UCSD-AML1 (cell line): ENCODE data around the gene CDK6.

Source experiments
- DNase-seq: peaks from one replicate; lab custom pipeline; 2025; ENCODE audit not compliant: unreplicated experiment; lab: John Stamatoyannopoulos, UW

Gene CDK6

DNA sequence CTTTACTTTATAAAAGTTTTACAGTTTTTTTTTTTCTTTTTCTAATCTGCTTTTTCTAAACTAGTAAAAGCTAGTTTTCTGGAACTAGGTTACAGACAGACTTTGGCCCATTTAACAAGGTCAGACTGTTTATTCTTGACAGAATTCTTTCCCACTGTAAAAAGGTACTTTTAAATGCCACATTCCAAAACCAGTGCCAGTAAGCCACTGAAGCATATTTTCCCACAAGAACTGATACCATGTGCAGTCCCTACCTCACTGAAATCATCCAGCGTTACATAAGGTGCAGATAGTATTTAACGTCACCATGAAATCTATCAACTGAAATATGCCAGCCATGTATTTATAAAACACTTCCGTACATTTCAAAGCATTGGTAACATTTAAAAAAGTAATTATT lies 121.6 kb downstream of the CDK6 start:
- no peak for DNase-seq

DNA sequence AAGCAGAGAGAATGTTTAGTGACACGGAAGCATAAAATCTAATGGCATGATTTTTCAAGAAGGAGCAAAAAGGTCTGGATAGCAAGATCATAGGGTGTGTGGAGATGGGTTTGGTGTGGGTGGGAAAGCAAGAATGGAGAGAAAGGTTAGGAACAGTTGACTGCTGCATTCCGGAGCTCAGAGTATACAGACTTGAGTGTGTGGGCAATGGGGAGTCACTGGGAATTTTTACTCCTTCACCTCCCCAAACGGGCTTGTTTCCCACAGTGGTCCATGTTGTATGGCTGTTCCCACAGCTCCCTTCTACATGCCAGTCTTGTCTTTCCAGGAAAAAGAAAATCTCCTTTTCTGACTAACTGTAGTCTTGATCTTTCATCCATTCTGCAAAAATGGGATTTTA lies 122.1 kb downstream of the CDK6 start:
- no peak for DNase-seq

DNA sequence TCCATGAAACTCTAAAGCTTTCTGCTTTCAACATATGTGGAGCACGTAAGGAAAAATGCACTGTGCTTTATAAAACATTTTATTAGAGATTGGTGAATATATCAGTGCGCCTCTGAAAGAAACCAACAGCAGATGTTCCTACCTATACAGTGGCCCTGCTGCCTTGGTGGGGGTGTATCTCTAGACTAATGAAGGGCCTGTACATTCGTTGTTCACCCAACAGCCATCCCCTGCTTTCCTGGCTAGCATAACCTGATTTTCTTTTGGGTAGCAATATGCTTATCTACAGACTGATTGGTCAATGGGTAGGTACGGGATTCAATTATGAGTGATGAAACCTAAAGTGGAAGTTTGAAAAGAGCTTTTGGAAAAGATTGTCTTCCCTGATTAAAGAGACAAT lies 126.5 kb downstream of the CDK6 start:
- DNase-seq, result no peak

GRCh38 chr7:92709150-92709549 lies 127.2 kb downstream of the CDK6 start:
- DNase-seq, result no peak

GRCh38 chr7:92708111-92709042 lies 128.0 kb downstream of the CDK6 start:
- DNase-seq, result no peak

GRCh38 chr7:92707435-92707834 lies 128.9 kb downstream of the CDK6 start:
- DNase-seq, result no peak

DNA sequence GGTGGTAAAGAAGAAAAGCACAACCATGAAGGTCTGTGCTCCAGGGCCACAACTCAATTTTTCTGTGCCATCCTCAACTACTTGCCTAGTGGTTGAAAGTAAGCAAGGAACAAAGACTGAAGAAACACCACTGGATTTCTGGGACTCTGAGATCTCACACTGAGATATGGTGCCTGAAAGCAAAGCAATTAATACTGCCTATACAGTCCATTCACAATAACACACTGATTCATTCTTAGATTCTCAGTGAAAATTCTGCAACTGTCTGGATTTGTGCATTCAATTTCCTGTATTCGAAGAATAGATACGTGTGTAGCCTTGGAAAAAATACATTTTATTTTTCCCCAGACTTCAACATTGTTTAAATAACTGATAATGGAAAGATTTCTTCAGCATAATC lies 129.8 kb downstream of the CDK6 start:
- no peak for DNase-seq

- no peak for DNase-seq
These were observed 130.5 kb downstream of the CDK6 start for GRCh38 chr7:92705831-92706230.

DNA sequence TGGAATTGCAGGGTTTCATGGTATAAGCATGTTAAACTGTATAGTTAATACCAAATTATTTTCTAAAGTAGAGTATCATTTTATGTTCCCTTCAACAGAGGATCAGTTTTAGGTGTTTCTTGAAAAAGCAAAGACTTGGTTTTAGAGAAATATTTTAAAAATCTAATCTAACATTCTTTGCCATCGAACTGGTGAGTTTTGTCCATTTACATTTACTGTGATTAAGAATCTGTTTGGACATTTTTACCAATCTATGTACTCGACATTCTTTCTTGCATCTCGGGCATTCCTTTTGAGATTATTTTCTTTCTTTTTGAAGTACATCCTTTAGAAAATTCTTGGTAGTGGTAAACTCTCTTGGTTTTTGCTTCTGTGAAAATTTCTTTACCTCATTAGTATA lies 131.5 kb downstream of the CDK6 start:
- DNase-seq, result no peak

DNA sequence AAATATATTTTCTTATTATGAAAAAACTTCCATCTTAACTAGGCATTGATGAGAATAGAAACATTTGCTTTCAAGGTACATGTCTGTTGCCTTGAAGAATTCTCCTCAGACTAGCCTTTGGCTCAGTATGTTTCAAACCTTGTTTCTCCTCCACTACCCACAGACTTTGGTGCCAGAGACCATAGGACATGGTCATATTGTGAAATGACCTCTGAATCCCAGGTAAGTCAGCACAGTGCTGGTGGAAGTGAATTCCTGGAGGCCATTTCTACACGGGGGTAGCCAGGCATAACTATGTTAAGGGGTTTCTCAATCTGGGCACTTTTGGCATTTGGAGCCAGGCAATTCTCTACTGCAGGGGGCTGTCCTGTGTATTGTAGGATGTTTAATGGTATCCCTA lies 133.8 kb downstream of the CDK6 start:
- DNase-seq, result no peak

GRCh38 chr7:92699966-92700514 lies 136.3 kb downstream of the CDK6 start:
- no peak for DNase-seq

GRCh38 chr7:92699560-92699959 lies 136.8 kb downstream of the CDK6 start:
- DNase-seq, result no peak

DNA sequence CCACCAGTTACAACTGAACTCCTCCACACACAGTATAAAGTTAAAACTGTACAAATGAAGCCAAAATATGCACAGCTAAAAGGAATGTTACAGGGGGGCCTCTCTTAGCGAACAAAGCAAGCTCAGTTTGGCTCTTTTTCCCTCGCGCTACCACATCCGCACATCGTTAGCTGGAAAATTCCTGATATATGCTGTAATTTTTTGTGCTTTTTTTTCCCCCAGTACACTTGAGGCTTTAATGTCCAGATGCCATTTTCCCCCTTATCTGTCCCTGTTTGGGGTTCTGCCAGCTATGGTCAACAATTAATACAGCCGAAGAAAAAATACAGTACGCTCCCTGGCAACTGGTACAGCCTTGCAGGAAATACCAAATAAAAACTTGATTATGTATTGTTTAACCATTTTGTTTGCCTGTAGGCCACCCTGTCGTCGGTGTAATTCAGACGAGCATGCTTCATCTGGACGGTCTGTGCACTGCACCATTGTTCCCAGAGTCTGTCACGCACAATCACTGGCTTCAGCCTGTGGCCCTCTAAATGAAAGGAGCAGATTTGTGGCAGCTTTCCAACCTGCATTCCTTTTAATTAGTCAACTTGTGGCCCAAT lies 138.0 kb downstream of the CDK6 start:
- DNase-seq, result no peak

DNA sequence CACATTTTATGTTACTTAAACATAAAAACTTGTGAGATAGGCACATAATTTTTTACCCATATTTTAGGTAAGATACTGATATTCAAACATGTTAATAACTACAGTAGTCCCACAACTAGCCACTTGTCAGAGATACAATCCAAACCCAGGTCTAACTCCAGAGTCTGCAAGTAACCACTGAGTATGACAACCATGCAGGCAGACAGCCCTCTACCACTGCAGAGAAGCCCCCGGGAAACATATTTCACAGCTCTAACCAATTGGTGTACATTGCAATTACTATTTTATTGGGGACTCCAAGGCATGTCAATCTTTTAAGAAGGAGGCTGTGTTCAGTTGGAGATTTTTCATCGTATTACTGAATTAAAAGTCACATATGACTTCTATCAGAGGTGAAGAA lies 139.0 kb downstream of the CDK6 start:
- DNase-seq, result no peak

- no peak for DNase-seq
These were observed 139.4 kb downstream of the CDK6 start for GRCh38 chr7:92697012-92697411.

DNA sequence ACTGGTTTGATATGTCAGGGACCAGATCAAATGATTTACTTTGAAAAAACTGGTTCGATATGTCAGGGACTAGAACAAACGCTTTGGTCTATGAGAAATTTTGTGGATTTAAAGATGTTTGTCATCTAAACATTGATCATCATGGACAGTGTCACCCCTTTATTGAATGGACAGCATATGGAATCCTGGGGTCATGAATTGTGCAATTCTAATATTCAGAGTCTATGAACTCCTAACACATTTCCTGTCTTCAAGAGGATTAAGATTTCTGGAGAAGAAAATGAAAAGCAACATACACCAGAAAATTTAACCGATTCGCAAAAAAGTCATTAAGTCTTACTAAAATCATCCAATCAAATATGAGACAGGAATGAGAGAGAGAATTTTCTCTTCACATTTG lies 139.8 kb downstream of the CDK6 start:
- DNase-seq, result no peak

DNA sequence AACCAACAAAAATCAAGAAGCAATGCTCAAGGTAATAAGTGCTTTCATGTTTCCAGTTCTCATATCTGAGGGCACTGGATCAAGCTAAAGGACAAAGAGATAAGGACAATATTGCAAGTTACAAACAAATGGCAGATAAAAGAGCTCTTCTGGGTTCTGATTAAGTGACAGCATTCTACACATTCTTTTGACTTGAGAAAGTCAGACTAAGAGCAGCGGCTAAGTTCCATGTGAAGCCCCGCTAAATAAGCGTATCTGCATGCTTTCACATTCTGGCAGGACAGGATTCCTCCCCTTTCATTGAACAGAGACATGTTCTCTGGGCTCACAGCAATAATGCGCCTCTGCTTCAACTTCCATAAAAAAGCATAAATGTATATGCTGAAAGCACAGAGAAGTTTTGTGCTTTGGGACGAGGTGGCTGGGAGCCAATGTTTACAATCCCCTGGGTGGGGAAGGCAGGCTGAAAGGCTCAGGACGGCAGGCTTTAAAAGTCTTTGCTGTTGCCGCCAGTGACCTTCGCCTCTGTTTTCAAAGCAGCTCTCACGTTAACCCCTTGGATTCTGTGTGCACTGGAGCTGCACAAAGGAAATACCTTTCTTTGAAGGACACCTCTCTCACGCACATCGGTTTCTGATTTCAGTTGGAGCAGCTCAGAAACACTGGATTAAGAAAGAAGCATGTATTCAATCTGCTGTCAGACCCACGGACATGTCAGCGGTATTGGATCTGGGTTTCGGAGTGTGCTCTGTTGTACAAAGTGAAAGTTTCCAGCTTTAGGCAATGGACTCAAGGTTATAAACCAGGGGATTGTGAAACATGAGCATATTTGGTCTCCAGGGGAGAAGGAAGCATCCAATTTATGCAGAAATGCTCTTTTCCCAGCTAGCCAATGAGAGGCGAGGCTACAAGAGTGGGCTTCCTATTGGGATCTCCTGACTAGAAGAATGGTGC lies 140.8 kb downstream of the CDK6 start:
- no peak for DNase-seq

DNA sequence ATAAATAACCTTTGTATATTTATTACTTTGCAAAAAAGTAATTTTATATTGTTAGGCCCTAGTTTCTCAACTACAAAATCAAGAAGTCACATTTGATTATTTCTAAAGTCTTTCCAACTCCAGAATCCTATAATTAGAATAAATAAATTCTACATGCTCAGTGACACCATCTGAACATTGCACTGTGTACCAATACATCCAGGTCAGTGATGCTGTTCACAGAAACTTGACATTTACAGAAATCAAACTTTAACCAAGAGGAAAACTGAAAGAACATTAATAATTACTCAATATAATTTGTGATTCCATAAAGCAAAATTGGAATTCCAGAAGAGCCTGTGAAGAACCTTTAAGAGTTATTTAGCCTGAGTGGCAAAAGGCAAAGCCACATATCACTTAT lies 142.2 kb downstream of the CDK6 start:
- DNase-seq, result no peak

GRCh38 chr7:92693519-92693918 lies 142.9 kb downstream of the CDK6 start:
- no peak for DNase-seq

DNA sequence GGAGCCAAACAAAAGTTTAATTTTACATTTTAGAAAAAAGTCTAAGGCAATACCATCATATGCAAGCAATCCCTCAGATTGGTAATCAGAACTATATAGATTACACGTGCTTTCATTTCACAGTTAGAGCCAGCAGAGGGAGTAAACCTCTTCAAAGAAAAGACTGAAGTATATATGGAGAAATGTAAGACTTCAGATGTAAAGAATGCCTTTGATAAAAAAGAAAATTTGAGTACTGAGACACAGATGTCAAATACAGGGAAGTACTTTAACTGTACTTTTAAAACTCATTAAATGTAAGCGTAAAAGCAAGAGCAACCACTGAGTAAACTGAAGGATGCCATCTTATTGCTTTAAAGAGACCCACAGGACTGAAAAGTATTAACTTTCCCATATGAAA lies 144.8 kb downstream of the CDK6 start:
- no peak for DNase-seq
